Hematopoietic multipotent progenitor cell treated with erythropoietin and hydrocortisone succinate and interleukin-3 and kit ligand, for 8 days (in vitro differentiated cells): ENCODE results near the gene DDX59.

Experiments used
- DNase-seq: peaks from one replicate; pipeline ENCODE4 v3.0.0-alpha.2; 2015

Gene DDX59

DNA sequence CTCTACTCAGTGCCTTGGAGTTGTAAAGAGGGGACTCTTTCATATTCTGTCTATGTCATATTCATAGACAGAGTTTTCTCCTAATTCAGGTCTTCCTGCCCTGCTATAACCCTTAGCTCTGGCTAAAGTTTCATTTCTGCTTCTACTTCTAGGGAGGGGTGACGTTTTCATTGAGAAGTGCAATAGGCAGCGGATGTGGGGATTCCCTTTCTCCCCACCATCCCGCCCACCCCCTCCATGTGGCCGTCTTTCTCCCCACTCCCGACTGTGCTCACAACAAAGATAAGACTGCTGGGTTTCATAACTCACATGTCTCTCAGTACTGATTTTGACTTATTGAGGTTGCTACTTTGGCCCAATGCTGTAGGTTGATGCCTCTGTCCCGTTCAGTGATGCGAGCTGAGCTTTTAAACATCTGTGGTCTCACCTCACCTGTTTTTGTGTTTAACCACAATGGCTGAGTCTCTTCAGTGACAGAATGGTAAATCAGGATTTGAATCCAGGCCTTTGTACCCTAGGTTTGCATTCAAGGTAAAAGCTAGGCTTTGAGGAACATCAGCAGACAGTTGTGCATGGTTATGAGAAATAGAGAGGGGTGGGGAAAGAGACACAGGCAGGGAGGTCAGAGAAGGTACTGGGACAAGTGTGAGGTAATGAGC is 41.4 kb downstream of the DDX59 start:
- DNase-seq: no peak

DNA sequence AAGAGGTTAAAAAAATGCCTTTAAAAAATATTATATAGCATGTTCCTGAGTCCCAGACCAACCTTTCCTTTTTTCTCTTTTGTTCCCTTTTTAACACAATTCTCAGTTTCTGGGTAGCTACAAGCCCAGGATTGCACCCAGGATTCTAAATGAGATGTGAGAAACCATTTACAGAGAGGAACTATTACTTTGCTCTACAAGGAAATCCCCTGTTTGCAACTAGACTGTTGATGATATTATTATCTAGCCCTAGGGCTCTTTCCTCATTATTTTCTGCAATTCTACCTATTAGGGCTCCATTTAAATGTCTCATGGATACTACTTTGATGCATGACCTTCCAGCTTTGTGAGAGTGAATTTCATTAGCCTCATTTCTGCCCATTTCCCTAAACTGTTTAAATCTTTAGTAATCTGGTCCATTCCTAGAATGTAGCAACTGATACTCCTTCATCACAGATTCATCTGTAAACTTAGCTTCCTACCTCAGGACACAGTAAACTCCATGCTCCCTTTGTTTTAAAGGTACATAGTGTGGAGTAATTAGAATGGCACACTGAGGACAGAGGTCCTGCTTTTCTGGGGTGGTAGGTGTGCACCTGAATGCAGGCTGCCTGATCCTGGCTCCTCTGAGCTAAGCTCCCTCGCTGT is 42.0 kb downstream of the DDX59 start:
- DNase-seq: no peak

DNA sequence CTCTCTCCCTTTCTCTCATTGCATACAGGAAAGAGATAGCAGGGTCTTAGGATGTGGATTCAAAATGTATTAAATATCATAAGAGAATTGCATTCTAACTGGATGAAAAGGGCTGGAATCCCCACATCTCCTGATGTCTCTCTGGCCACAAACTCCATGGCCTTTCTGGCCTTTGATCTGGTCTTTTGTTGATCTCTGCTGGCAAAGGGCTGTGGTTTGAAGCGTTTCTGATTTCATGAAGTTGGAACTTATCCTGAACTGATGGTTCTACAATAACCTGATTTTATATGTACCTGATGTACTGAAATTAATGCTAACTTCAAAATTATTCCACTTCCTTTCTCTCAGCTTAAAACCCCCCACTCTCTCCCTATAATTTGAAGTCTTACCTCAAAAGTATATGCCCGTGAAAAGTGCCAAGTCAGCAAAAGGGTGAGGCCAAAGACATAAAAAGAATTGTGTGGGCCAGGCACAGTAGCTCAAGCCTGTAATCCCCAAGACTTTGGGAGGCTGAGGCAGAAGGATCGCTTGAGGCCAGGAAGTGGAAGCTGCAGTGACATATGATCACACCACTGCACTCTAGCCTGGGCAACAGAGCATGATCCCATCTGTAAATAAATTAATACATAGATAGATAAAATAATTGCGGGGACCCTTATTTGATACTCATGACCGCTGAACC is 42.7 kb downstream of the DDX59 start:
- DNase-seq: no peak

DNA sequence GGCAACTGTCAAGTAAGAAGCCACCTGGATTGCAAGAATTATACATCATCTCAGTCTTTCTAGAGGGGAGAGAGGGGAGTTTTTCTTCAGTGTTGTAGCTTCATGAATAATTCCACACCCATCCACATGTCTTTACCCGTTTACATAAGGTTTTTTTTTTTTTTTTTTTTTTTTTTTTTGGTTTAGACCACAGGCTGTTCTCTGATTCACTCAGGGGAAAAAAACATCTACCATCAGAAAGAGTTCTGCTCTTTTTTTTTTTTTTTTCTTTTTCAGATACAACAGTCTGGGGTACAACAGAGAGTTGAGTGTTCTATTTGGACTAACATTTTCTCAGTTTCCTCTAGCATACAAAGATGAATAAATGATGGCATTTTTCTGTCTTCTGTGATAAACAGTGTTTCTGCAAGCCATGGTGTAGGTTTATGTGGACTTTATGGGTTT is 44.3 kb downstream of the DDX59 start:
- no peak for DNase-seq

DNA sequence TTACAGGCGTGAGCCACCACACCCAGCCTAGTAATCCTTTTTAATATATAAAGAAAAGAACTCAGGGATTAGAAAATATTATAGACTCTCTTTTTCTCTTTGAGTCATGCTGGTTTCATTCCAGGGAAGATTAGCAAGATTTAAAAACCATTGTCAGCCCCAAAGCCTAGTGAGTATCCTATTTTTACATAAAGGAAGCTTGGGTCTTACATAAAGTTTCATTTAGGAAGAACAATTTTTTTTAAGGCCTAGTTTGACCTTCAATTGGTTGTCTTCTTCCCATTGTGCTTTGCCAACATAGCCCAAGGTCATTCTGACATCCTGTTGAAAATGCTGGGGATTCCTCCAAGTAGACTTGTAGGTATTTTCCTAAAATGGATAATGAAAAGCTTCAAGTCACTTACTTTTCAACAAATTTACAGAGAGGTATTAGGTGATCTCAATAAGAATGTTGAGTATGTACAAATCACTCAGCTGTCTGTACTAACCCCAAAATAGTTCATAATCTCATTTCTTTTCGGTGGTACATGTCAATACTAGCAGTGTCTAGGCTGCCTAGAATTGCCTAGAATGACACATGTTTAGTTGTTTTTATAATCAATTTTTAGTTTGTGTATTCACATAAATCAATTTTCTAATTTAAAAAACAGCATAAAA is 44.9 kb downstream of the DDX59 start:
- DNase-seq: no peak

DNA sequence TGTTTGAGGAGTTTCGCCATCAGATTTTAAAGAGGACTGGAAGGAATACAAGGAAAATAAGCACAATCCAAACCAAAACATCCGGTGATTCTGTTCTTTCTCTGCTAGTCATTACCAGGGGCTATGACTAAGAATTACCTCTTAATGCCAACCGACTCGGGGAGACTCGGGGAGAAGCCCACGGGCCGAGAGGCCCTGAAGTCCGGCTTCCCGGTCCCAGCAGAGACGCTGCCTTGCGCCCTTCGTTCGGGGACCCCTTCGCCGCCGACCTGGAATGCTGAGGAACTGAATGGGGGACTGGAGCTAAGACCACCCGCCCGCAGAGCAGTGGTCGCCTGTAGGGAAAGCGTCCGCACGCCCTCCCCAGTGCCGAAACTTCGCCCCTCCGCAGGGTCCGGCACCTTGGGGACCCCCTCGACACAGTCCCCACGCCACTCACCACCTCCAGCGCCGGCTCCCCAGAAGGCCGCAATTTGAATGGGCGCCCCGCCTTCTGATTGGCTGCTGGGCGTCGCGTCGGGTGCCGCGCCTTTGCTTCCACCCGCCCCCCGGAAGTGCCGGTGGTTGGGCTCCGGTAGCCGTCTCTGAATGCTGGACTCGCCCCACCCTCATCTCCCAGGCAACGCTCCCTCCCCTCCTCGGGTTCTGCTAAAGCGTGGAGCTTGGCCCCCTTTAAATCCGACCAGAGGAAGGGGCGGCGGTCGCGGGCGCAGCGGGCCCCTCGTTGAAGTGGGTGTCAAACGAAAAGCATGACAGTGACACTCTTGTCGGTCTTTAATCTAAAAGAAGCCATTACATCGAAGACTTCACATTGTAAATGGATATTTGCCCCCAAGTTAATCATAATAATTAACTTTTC is 49.2 kb downstream of the DDX59 start, which contains the start of gene KIF14:
TSS of gene KIF14 (minus strand) at position 479 of the 859 bp plus-strand sequence. CDS start 2,028 bp downstream, outside the sequence.
- DNase-seq: peak; percentile 94

DNA sequence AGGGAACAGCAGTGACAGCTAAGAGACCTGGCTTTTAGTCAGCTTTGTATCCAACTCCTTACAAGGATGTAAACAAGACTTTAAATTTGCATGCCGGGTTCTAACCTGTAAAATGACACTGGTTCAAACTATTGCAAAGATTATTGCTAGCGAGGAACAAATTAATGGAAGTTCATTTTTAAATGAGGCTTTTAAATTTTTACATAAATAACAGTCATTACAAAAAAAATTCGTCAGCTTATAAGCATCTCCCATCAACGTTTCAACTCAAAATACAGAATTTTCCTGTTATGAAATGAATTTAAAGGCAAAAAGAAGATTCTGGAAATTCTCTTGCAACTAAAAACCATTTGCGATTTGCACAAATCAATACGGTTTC is 49.8 kb downstream of the DDX59 start:
- DNase-seq: no peak

DNA sequence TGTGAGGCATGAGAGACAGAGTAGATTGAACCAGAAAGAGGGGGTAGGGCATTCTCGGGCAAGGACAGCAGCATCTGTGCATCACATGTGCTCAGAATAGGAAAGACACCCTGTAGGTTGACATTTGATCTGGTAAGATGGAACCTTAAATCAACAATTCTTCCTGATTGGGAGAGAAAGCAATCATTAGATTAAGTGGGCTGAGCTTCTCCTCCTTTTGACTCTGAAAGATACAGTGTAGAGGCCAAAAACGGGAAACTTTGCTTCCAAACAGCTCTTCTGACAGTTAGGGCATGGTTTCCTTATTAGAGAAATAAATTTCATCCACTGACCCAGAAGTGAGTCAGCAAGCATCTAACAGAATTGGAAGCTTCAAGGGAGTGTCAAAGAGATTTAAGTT is 58.9 kb downstream of the DDX59 start:
- no peak for DNase-seq

DNA sequence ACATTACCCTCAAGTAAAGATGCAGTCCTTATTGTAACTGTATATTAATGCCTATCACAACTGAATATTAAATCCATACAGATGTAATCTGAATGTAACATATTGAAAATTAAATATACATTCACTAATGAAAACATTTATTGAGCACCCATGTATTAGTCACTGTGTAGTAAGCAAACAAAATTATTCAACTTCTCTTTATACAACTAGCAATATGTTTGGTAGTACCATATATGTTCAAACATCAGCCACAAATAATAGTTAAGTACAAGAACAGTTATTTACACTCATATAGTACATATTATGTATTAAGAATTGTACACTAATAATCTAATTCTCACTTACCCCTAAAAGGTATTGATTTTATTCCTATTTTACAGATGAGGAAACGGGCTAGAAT is 67.1 kb downstream of the DDX59 start:
- no peak for DNase-seq
